IPS-18c (cell line): Measurements from ENCODE around the gene DNAH2.

Experiments
- H3K4me3 ChIP-seq: 2 replicates; pipeline ENCODE4 v1.7.0; 2013; ENCODE audit warnings: low read depth, mild to moderate bottlenecking, low read length, moderate library complexity; ENCODE audit not compliant: insufficient read depth
- H3K9me3 ChIP-seq: one replicate; pipeline ENCODE4 v1.6.1; 2013; ENCODE audit warnings: mild to moderate bottlenecking, low read length, moderate library complexity; ENCODE audit not compliant: control insufficient read depth, insufficient read depth

DNAH2 gene

GRCh38 chr17:7748076-7748775, 30.7 kb downstream of the DNAH2 start:
- Histone ChIP-seq H3K4me3 (no peak overlapping the region), H3K9me3 (no peaks in the 10 kb centered on the region)

DNA sequence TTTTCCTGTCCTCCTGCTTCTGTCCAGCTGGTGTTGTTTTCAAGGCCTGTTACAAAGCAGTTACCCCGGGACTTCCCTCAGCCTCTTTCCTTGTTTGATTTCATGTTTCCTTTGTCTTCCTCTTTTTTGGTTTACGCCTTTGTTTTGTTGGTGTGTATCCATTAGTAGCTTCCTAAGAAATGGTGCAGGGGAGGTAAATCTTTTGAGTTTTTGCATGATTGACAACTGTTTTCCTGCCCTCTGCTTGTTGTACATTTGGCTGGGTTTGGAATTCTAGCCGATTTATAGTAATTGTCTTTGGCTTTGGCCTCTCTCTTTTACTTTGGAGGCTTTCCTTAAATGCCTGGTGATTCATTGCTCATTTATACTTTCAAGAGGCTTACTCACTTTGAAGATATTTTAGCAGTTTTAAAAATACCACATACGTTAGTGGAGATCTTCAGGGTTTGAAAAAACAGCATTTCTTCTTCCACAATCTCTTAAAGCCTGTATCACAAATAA, 32.8 kb downstream of the DNAH2 start:
- H3K9me3 ChIP-seq = no peaks in the 10 kb centered on the region
- H3K4me3 ChIP-seq = no peak overlapping the region

DNA sequence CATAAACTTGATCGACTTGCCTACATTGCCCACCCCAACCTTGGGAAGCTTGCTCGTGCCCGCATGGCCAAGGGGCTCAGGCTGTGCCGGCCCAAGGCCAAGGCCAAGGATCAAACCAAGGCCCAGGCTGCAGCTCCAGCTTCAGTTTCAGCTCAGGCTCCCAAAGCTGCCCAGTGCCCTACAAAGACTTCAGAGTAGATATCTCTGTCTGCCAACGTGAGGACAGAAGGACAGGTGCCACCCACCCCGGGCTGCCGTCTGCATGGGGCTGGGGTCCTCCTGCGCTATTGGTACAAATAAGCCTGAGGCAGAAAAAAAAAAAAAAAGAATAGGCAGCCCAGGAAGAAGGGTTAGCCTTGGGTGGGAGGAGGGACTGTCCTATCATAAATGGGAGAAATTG, 37.1 kb downstream of the DNAH2 start:
- Histone ChIP-seq H3K9me3 (no peaks in the 10 kb centered on the region), H3K4me3 (no peak overlapping the region)

DNA sequence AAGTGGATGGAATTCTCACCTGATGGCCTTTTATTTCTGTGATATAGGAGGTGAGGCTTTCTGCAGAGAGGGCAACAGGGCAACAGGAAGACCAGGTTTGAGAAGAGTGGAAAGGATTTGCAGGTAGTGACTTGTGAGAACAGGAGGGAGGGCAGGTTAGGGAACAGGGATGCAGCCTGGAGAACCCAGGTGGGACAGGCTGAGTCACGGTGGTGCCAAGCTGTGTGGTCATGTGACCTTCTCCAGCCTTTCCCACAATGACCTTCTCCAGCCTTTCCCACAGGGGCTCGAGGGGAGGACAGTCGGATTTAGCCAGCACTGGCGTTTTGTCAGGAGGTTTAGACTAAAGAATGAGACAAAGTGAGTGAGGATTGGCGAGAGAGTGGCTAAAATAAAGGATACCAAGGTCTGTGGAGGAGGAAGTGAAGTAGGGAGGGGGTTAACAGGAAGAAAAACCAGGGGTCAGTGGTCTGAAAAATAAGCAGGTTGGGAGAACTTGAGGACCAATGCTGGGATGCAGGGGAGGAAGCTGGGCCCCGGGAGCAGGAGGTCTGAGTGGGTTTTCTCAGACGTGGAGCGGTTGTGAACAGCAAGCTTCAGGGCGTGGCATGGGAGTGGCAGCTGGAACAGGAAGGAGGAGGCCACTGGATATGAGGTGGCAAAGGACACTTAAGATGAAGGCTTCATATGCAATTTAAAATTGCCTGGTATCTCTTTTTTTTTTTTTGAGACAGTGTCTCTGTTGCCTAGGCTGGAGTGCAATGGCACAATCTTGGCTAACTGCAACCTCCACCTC, 37.7 kb downstream of the DNAH2 start:
- Histone ChIP-seq H3K9me3 (no peaks in the 10 kb centered on the region), H3K4me3 (no peak overlapping the region)

DNA sequence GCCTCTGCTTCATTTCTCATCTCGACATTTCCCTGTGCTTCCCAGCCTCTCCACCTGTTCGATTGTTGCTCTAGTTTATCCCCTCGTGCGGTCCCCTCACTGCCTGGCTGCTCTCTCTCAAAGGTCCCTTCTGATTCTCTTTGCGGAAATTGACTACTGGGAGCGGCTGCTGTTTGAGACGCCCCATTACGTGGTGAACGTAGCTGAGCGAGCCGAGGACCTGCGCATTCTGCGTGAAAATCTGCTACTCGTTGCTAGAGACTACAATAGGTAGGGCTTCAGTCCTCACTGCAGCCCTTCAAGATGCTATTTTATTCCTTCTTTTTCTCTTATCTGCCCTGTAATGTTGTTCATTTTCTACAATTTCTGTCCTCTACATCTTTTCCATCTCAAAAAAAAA, 39.4 kb downstream of the DNAH2 start:
- no peak overlapping the region for H3K4me3 ChIP-seq
- no peaks in the 10 kb centered on the region for H3K9me3 ChIP-seq

DNA sequence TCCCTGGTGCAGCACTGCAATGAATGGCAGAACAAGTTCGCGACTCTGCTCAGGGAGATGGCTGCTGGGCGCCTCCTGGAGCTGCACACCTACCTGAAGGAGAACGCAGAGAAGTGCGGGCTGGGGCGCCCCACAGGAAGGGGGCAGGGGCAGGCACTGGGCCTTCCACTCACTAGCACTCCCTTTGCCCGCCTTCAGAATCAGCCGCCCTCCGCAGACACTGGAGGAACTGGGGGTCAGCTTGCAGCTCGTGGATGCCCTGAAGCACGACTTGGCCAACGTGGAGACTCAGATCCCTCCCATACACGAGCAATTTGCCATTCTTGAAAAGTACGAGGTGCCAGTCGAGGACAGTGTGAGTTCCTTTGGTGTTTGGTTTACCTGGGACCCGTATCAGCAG, 46.4 kb downstream of the DNAH2 start:
- no peaks in the 10 kb centered on the region for H3K9me3 ChIP-seq
- H3K4me3 ChIP-seq = no peak overlapping the region

DNA sequence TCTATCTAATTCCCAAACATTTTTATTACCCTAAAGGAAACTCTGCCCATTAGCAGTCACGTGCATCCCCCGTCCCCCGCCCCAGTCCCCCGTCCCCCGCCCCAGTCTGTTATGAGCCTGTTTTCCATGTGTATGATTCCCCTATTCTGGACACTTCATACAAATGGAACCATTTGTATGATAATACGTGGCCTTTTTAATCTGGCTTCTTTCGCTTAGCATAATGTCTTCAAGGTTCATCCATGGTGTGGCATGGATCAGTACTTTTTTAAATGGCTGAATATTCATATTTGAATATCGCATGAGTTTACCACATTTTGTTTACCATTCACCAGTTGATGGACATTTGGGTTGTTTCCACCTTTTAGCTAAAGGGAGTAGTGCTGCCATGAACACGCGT, 49.5 kb downstream of the DNAH2 start:
- Histone ChIP-seq H3K9me3 (no peaks in the 10 kb centered on the region), H3K4me3 (no peak overlapping the region; the same call in 1 of the 2 replicates)

GRCh38 chr17:7767405-7768021, 50.0 kb downstream of the DNAH2 start:
- no peak overlapping the region; the same call in 1 of the 2 replicates for H3K4me3 ChIP-seq

DNA sequence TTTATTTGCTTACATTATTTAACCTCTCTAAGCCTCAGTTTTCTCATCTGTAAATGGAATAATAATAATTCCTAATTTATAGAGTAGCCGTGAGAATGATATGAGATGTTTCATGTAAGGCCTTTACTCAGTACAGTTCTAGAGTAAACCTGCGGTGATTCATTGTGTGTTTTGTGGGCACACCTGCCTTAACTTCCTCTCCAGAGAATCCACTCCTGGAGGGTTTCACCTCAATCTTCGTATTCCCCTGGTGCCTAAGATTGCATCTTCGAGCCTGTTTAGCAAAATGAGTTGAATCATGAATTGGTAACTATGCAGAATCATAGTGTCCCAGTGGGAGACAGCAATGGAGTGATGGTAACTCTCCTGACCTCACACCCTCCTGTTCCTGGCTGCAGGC, 52.3 kb downstream of the DNAH2 start:
- Histone ChIP-seq H3K4me3 (no peak overlapping the region), H3K9me3 (no peaks in the 10 kb centered on the region)

More at GRCh38 chr17:7767405-7768021, 50.0 kb downstream of the DNAH2 start:
- H3K9me3 ChIP-seq = no peaks in the 10 kb centered on the region

- H3K4me3 ChIP-seq = no peak overlapping the region
Measured at GRCh38 chr17:7774055-7774521, 56.5 kb downstream of the DNAH2 start.

DNA sequence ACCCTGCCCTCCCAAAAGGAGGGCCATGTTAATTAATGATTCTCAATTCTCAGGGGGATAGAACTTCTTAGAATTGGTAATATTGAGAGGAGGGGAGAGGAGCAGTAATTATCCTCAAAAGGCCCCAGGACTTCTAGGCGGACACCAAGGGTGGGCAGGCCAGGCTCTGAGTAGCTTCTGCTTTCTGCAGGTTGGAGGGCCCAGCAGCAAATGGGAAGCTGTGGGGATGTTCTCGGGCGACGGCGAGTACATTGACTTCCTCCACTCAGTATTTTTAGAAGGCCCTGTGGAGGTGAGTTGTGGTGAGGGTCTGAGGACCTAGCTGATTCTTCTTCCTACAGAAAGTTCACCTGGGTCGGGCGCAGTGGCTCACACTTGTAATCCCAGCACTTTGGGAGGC, 57.5 kb downstream of the DNAH2 start:
- no peaks in the 10 kb centered on the region for H3K9me3 ChIP-seq

More at GRCh38 chr17:7774055-7774521, 56.5 kb downstream of the DNAH2 start:
- H3K9me3 ChIP-seq = no peaks in the 10 kb centered on the region

GRCh38 chr17:7777017-7777416, 59.5 kb downstream of the DNAH2 start:
- H3K4me3 ChIP-seq = no peak overlapping the region
- no peaks in the 10 kb centered on the region for H3K9me3 ChIP-seq

More for the DNA sequence above, 57.5 kb downstream of the DNAH2 start:
- H3K4me3 ChIP-seq = no peak overlapping the region

DNA sequence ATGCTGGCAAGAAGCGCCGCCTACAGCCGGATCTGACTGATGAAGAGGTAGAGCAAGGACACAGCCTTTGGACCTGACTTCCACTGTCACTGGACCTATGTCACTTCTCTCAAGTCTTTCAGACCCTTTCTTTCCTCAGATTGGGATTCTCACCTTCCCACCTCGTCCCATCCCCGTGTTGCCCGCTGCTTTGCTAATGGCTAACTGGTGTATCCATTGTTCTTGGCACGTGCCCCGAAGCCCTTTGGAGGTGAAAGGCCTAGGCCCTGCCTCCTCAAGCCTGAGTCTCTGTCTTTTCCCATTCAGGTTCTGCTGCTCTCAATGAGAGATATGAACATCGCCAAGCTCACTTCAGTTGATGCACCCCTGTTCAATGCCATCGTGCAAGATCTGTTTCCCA, 63.2 kb downstream of the DNAH2 start:
- no peaks in the 10 kb centered on the region for H3K9me3 ChIP-seq
- no peak overlapping the region for H3K4me3 ChIP-seq

DNA sequence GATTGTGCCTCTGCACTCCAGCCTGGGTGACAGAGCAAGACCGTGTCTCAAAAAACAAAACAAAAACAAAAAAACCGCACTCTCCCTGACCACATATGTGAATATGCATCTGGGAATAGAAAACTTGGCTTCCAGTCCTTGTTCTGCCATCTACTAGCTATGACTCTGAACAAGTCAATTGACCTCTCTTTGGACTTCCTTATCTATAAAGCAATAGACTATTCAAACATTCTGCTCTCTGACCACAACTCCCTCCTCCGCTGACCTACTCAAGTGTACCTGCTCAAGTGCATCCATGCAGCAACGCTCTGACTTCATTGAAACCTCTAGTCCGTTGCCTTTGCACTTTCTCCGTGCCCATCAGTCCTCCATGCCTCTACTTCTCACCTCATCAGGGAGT, 63.9 kb downstream of the DNAH2 start:
- no peak overlapping the region for H3K4me3 ChIP-seq

GRCh38 chr17:7782240-7782639, 64.7 kb downstream of the DNAH2 start:
- Histone ChIP-seq H3K4me3 (no peak overlapping the region), H3K9me3 (no peaks in the 10 kb centered on the region)

More for the DNA sequence above, 63.9 kb downstream of the DNAH2 start:
- no peaks in the 10 kb centered on the region for H3K9me3 ChIP-seq

DNA sequence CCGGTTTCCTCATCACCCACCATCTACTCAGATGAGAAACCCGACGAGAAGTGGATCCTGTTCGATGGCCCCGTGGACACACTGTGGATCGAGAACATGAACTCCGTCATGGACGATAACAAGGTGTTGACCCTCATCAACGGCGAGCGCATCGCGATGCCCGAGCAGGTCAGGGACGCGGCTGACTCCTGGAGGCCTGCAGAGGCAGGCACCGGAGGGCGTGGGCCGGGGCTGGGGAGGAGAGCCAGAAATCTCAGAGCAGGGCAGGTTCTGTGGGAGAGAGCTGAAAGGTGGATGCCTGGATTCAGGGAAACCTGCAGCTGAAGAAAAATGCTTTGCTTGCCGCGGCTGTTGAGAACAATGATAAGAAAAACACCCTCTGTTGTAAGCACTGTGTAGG, 69.3 kb downstream of the DNAH2 start:
- no peak overlapping the region for H3K4me3 ChIP-seq
- peaks cover 2% of the 10 kb centered on the region for H3K9me3 ChIP-seq

DNA sequence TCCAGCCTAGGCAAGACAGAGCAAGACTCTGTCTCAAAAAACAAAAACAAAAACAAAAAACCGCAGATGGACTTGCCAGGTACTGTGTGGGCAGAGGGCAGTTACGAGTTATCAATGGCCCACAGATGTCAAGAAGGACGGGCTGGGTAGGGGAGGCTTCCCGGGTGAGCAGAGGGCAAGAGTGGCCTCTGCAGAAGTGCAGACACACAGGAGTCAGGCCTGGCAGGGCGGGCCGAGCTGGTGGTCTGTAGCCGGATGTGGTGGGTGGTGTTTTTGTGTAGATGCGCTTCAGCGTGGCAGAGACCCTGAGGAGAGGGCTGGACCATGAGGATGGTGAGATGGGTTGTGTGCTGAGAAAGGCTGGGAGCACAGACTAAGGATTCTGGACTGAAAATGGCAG, 71.6 kb downstream of the DNAH2 start:
- H3K9me3 ChIP-seq = peaks cover 2% of the 10 kb centered on the region
- H3K4me3 ChIP-seq = no peak overlapping the region

GRCh38 chr17:7790150-7790549, 72.6 kb downstream of the DNAH2 start:
- Histone ChIP-seq H3K4me3 (no peak overlapping the region), H3K9me3 (peaks cover 2% of the 10 kb centered on the region)
